Endothelial cell of umbilical vein (primary cell): ENCODE results near the gene GSG1L.

Experiments used
- EZH2 ChIP-seq: IDR thresholded peaks from 2 replicates; pipeline ENCODE4 v1.6.1; 2012; ENCODE audit warnings: borderline replicate concordance, low read depth, mild to moderate bottlenecking, moderate library complexity, low read length, inconsistent platforms; ENCODE audit not compliant: severe bottlenecking
- FOS ChIP-seq: IDR thresholded peaks from 2 replicates; pipeline ENCODE4 v1.6.1; 2011; ENCODE audit warnings: mild to moderate bottlenecking, low read length, moderate library complexity, borderline replicate concordance; ENCODE audit not compliant: insufficient read depth
- JUN ChIP-seq: IDR thresholded peaks from 2 replicates; pipeline ENCODE4 v1.6.1; 2011; ENCODE audit warnings: borderline replicate concordance, low read depth; ENCODE audit not compliant: insufficient read length, insufficient read depth
- MYC ChIP-seq: IDR thresholded peaks from one replicate; pipeline ENCODE4 v1.6.1; 2011; ENCODE audit warnings: mild to moderate bottlenecking, low read depth, low read length
- POLR2A ChIP-seq: IDR thresholded peaks from 2 replicates; pipeline ENCODE4 v1.6.1; 2012; ENCODE audit warnings: low read depth, mild to moderate bottlenecking, control low read depth, low read length
- POLR2AphosphoS5 ChIP-seq: IDR thresholded peaks from 2 replicates; pipeline ENCODE4 v1.6.1; 2012; ENCODE audit warnings: low read depth, mild to moderate bottlenecking, control low read depth, low read length, moderate library complexity; ENCODE audit not compliant: insufficient read depth
- TF ChIP-seq, protein P1 (sequence below), 2 donors: IDR thresholded peaks; 1 replicate in 1 of 2; 2 replicates in 1 of 2; pipeline ENCODE4 v1.5.1; 2011; ENCODE audit warnings: low read length in 2 of 2, mild to moderate bottlenecking in 2 of 2, moderate library complexity in 2 of 2, control low read depth in 1 of 2, inconsistent platforms in 1 of 2, low read depth in 1 of 2; ENCODE audit not compliant: insufficient read depth in 1 of 2; ENCODE audit errors: extremely low read depth in 1 of 2

DNA sequence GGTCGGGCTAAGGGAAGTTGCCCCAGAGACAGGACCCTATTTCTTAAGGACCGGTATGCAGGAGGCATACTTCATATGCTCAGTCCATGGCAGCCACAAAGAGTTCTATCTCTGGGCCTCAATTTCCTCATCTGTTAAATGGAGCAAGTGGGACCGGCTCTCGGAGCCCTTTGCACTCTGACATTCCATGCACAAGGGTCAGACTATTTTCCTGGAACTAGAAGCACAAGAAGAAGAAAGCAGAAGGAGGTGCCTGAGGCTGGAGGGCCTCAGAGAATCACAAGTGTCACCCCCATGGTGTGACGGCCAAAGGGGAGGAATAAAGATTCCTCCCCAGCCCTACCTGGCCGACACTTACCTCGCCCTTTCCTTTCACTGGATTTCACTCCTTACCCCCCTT, 115.8 kb downstream of the GSG1L start:
- TF ChIP-seq EZH2 (no peak), POLR2AphosphoS5 (no peak), MYC (no peak), POLR2A (no peak), FOS (no peak), JUN (no peak)
- TF ChIP-seq, protein P1, sequence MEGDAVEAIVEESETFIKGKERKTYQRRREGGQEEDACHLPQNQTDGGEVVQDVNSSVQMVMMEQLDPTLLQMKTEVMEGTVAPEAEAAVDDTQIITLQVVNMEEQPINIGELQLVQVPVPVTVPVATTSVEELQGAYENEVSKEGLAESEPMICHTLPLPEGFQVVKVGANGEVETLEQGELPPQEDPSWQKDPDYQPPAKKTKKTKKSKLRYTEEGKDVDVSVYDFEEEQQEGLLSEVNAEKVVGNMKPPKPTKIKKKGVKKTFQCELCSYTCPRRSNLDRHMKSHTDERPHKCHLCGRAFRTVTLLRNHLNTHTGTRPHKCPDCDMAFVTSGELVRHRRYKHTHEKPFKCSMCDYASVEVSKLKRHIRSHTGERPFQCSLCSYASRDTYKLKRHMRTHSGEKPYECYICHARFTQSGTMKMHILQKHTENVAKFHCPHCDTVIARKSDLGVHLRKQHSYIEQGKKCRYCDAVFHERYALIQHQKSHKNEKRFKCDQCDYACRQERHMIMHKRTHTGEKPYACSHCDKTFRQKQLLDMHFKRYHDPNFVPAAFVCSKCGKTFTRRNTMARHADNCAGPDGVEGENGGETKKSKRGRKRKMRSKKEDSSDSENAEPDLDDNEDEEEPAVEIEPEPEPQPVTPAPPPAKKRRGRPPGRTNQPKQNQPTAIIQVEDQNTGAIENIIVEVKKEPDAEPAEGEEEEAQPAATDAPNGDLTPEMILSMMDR (IDR thresholded peaks at IDR 0.05; ENCODE audit: extremely low read depth in 1 of 2, insufficient read depth in 1 of 2, low read depth in 1 of 2, low read length in 2 of 2) = no peak
